ENCODE measurements around the gene MAOA. TPM values are rescaled to one million over a fixed set of nuclear protein-coding genes. Genes with fewer than 3 reads are reported as not detected.

The MAOA gene
- total and polyA plus RNA-seq, 2 experiments from 2014 or later, result 54.0 to 110 TPM

DNA sequence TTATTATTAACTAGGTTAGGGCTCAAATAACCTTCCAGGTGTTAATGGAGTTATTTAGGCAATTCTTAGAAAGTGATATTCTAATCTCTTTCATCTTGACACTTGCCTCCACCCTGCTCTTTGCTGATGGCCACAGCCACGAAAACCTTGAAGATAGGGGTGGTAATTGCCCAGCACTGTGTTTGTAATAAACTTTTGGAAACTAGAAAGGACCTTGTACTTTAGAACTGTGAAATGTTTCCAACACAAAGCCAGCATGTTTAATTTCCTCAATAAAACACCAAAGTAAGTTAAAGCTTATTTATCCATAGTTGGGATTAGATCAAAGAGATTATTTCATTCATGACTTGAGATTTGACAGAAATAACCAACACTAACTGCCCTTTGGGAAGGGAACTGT lies 78.3 kb downstream of the MAOA start:
- Histone ChIP-seq H4K20me1 (ENCODE audit: insufficient read depth, poor library complexity, severe bottlenecking) (no peaks in the 10 kb centered on the region), H3K27me3 (no peaks in the 10 kb centered on the region), H3K4me2 (no peak overlapping the region), H3K36me3 (replicated peaks; ENCODE audit: insufficient read depth, low read depth) (no peaks in the 10 kb centered on the region), H3K4me1 (ENCODE audit: insufficient read depth) (no peaks in the 10 kb centered on the region), H3K4me3 (no peak overlapping the region), H3K27ac (no peak overlapping the region), H3K9me2 (replicated peaks; ENCODE audit: insufficient read depth) (no peaks in the 10 kb centered on the region), H3K79me2 (no peaks in the 10 kb centered on the region), H2AFZ (no peak overlapping the region), H3K9me3 (ENCODE audit: low read depth) (no peaks in the 10 kb centered on the region)
- WGBS (ENCODE audit: low lambda C conversion rate, missing lambda C conversion rate), result 19% methylated on average over 1 of the region's 1 CpG
- no peak for DNase-seq (ENCODE audit: low spot score)
- TF ChIP-seq, protein P1, sequence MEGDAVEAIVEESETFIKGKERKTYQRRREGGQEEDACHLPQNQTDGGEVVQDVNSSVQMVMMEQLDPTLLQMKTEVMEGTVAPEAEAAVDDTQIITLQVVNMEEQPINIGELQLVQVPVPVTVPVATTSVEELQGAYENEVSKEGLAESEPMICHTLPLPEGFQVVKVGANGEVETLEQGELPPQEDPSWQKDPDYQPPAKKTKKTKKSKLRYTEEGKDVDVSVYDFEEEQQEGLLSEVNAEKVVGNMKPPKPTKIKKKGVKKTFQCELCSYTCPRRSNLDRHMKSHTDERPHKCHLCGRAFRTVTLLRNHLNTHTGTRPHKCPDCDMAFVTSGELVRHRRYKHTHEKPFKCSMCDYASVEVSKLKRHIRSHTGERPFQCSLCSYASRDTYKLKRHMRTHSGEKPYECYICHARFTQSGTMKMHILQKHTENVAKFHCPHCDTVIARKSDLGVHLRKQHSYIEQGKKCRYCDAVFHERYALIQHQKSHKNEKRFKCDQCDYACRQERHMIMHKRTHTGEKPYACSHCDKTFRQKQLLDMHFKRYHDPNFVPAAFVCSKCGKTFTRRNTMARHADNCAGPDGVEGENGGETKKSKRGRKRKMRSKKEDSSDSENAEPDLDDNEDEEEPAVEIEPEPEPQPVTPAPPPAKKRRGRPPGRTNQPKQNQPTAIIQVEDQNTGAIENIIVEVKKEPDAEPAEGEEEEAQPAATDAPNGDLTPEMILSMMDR (IDR thresholded peaks at IDR 0.05; ENCODE audit: poor library complexity), result no peak
- TF ChIP-seq EZH2phosphoT487 (IDR thresholded peaks at IDR 0.05; ENCODE audit: low read depth, severe bottlenecking, unreplicated experiment), result no peak
- no peak for TF ChIP-seq EZH2 (IDR thresholded peaks at IDR 0.05; ENCODE audit: borderline replicate concordance)

DNA sequence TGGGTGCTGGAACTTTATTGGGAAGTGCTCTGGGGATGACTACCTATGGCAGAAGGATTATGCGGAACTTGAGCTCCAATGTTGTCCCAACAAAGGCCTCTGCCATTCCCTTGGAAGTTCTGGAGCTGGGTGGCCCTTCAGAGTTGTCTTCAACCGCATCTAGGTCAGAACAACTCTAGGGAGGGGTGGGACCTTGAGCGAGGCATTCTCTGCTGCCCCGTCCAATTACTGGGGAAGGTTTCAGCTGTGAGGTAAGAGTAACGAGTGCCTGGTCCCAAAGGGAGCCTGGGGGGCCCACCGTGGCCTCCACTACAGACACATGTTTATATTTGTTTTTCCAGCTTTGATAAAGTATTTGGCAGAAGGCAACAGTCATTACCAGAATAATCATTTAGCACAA lies 79.4 kb downstream of the MAOA start:
- H4K20me1 ChIP-seq (ENCODE audit: insufficient read depth, poor library complexity, severe bottlenecking), result no peaks in the 10 kb centered on the region
- 77% methylated on average over 6 of the region's 6 CpGs for WGBS (ENCODE audit: low lambda C conversion rate, missing lambda C conversion rate)
- H2AFZ ChIP-seq, result no peak overlapping the region
- H3K9me2 ChIP-seq (replicated peaks; ENCODE audit: insufficient read depth), result no peaks in the 10 kb centered on the region
- H3K27ac ChIP-seq, result no peak overlapping the region
- H3K9me3 ChIP-seq (ENCODE audit: low read depth), result no peaks in the 10 kb centered on the region
- no peaks in the 10 kb centered on the region for H3K36me3 ChIP-seq (replicated peaks; ENCODE audit: insufficient read depth, low read depth)
- no peaks in the 10 kb centered on the region for H3K4me1 ChIP-seq (ENCODE audit: insufficient read depth)
- H3K4me2 ChIP-seq, result no peak overlapping the region
- no peak for TF ChIP-seq EZH2 (IDR thresholded peaks at IDR 0.05; ENCODE audit: borderline replicate concordance)
- TF ChIP-seq, protein P1 (IDR thresholded peaks at IDR 0.05; ENCODE audit: poor library complexity), result no peak
- TF ChIP-seq EZH2phosphoT487 (IDR thresholded peaks at IDR 0.05; ENCODE audit: low read depth, severe bottlenecking, unreplicated experiment), result no peak
- H3K79me2 ChIP-seq, result no peaks in the 10 kb centered on the region
- no peak overlapping the region for H3K4me3 ChIP-seq
- DNase-seq (ENCODE audit: low spot score), result no peak
- H3K27me3 ChIP-seq, result no peaks in the 10 kb centered on the region

DNA sequence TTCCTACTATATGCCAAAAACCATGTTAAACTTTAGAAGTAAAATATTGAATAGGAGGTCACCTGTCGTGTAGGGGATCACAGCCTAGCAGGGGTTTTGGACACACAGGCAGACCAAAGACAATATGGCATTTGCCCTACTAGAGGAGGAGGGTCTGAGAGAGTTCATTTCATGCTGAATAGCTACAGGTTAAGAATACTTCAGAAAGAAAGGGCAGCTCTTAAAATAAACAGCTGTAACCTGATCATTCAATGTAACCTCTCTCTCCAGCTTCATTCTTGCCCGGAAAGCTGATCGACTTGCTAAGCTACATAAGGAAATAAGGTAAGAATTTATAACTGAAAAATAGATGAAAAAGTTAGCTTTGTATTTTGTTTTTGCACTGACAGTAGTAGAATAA lies 79.9 kb downstream of the MAOA start:
- H3K36me3 ChIP-seq (replicated peaks; ENCODE audit: insufficient read depth, low read depth), result no peaks in the 10 kb centered on the region
- WGBS (ENCODE audit: low lambda C conversion rate, missing lambda C conversion rate), result 72% methylated on average over 3 of the region's 3 CpGs
- no peak overlapping the region for H3K4me3 ChIP-seq
- H3K27me3 ChIP-seq, result no peaks in the 10 kb centered on the region
- H3K4me2 ChIP-seq, result no peak overlapping the region
- no peaks in the 10 kb centered on the region for H3K9me3 ChIP-seq (ENCODE audit: low read depth)
- no peak for DNase-seq (ENCODE audit: low spot score)
- H3K27ac ChIP-seq, result no peak overlapping the region
- H3K4me1 ChIP-seq (ENCODE audit: insufficient read depth), result no peaks in the 10 kb centered on the region
- H4K20me1 ChIP-seq (ENCODE audit: insufficient read depth, poor library complexity, severe bottlenecking), result no peaks in the 10 kb centered on the region
- no peak overlapping the region for H2AFZ ChIP-seq
- TF ChIP-seq EZH2phosphoT487 (IDR thresholded peaks at IDR 0.05; ENCODE audit: low read depth, severe bottlenecking, unreplicated experiment) (no peak), EZH2 (IDR thresholded peaks at IDR 0.05; ENCODE audit: borderline replicate concordance) (no peak)
- no peaks in the 10 kb centered on the region for H3K9me2 ChIP-seq (replicated peaks; ENCODE audit: insufficient read depth)
- H3K79me2 ChIP-seq, result no peaks in the 10 kb centered on the region

DNA sequence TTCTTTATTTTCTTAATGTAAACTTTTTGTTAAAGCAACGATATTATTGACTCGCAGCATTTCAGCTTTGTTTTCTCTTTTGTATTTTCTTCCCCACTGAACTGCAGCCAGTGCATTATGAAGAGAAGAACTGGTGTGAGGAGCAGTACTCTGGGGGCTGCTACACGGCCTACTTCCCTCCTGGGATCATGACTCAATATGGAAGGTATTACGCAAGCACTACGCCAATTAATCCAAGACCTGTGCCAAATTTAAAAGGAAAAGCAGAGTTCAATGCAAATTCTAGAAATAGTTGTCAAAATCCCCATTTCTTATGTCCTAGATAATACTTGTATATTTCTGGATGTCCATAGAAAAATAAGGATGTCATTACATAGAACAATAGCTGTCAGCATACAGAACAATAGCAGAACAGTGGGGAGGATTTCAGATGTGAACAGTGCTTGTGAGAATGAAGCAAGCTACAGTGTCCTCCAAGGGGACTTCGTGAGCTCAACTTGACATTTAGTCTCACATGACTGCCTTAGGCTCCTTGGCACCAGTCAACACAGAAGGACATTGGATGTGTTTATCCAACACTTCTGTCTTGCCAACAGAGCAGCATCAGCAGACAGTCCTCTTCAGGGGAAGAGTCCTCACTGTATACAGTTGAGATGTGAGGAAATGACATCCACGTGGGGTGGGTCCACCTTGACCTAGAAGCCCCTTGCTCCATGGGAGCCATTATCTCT lies 85.9 kb downstream of the MAOA start:
- TF ChIP-seq EZH2phosphoT487 (IDR thresholded peaks at IDR 0.05; ENCODE audit: low read depth, severe bottlenecking, unreplicated experiment), result no peak
- no peak for TF ChIP-seq EZH2 (IDR thresholded peaks at IDR 0.05; ENCODE audit: borderline replicate concordance)
- TF ChIP-seq, protein P1 (IDR thresholded peaks at IDR 0.05; ENCODE audit: poor library complexity), result no peak
- no peak overlapping the region for H3K27ac ChIP-seq
- no peaks in the 10 kb centered on the region for H4K20me1 ChIP-seq (ENCODE audit: insufficient read depth, poor library complexity, severe bottlenecking)
- no peak overlapping the region for H2AFZ ChIP-seq
- H3K4me2 ChIP-seq, result no peak overlapping the region
- no peaks in the 10 kb centered on the region for H3K9me2 ChIP-seq (replicated peaks; ENCODE audit: insufficient read depth)
- H3K9me3 ChIP-seq (ENCODE audit: low read depth), result no peaks in the 10 kb centered on the region
- no peaks in the 10 kb centered on the region for H3K36me3 ChIP-seq (replicated peaks; ENCODE audit: insufficient read depth, low read depth)
- no peaks in the 10 kb centered on the region for H3K27me3 ChIP-seq
- H3K4me3 ChIP-seq, result no peak overlapping the region
- peaks cover 4% of the 10 kb centered on the region for H3K4me1 ChIP-seq (ENCODE audit: insufficient read depth)
- no peak for DNase-seq (ENCODE audit: low spot score)
- no peaks in the 10 kb centered on the region for H3K79me2 ChIP-seq
- 72% methylated on average over 7 of the region's 7 CpGs for WGBS (ENCODE audit: low lambda C conversion rate, missing lambda C conversion rate)
